Testis (tissue), 2 donors: Measurements from ENCODE around the gene ZNF512.

Experiments
- POLR2A ChIP-seq: fragments of 450-650 bp; IDR thresholded peaks from one replicate; pipeline ENCODE4 v1.6.1; 2017; ENCODE audit warnings: antibody characterized with exemption, mild to moderate bottlenecking, moderate library complexity
- TF ChIP-seq, protein P1 (sequence below), 3 experiments: fragments of 450-650 bp in 2 of 3; fragments of 200-600 bp in 1 of 3; sonication (generic) in 1 of 3; IDR thresholded peaks; one replicate each; pipeline ENCODE4 v1.5.1; 2016 to 2019; ENCODE audit warnings: antibody characterized with exemption in 3 of 3, mild to moderate bottlenecking in 2 of 3, moderate library complexity in 1 of 3

DNA sequence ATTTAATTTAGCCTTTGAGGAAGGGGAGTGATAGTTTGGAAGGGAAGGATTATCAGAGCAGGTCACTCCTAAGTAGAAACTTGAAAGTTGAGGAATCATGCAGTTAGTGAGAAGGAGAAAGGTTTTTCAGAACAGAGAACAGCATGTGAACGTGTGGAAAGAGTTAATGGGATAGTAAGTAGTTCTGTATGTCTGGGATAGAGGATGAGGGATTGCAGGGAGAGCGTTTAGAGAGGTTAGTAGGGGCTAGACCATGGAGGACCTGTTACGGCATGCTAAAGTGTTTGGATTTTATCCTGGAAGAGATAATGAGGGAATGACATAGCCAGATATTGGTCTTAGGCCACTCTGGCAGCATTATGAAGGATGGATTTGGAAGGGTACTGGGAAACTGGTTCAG lies 1.8 kb downstream of the ZNF512 start:
- TF ChIP-seq, protein P1, sequence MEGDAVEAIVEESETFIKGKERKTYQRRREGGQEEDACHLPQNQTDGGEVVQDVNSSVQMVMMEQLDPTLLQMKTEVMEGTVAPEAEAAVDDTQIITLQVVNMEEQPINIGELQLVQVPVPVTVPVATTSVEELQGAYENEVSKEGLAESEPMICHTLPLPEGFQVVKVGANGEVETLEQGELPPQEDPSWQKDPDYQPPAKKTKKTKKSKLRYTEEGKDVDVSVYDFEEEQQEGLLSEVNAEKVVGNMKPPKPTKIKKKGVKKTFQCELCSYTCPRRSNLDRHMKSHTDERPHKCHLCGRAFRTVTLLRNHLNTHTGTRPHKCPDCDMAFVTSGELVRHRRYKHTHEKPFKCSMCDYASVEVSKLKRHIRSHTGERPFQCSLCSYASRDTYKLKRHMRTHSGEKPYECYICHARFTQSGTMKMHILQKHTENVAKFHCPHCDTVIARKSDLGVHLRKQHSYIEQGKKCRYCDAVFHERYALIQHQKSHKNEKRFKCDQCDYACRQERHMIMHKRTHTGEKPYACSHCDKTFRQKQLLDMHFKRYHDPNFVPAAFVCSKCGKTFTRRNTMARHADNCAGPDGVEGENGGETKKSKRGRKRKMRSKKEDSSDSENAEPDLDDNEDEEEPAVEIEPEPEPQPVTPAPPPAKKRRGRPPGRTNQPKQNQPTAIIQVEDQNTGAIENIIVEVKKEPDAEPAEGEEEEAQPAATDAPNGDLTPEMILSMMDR (IDR thresholded peaks at IDR 0.05), result no peak
- no peak for TF ChIP-seq POLR2A
